OCI-LY3 (cell line): ENCODE data around the gene GALNS.

Experiments
- CTCF ChIP-seq: fragments of 200-600, 300-600 bp; sonication (generic); IDR thresholded peaks from 2 replicates; pipeline ENCODE4 v1.5.1; 2014; ENCODE audit warnings: antibody characterized with exemption, low read length, low read depth
- EZH2phosphoT487 ChIP-seq: fragments of 200-600 bp; shearing (Covaris generic); IDR thresholded peaks from 2 replicates; pipeline ENCODE4 v1.6.1; 2018; ENCODE audit warnings: antibody characterized with exemption, mixed run types, low read depth

GRCh38 chr16:88806491-88807111 is 50.1 kb downstream of the GALNS start:
- no peak for TF ChIP-seq CTCF
- no peak for TF ChIP-seq EZH2phosphoT487
